Frontal cortex (tissue), 4 donors: Measurements from ENCODE around the gene COL7A1. TPM values are rescaled to one million over a fixed set of nuclear protein-coding genes. Genes with fewer than 3 reads are reported as not detected.
"Not testable (repeated sequence)": the region's sequence is repeated elsewhere in the genome, so short reads cannot be mapped to it uniquely, and the experiment has no call there.

Source experiments
- DNase-seq, 2 donors: peaks; one replicate each; pipeline ENCODE4 v3.0.0; 2012; ENCODE audit warnings: low spot score in 2 of 2
- FAIRE-seq: peaks from 2 replicates; lab custom pipeline; 2012; peaks lifted over from hg19 to GRCh38; lab: Jason Lieb, UNC
- total RNA-seq: library from RNA; depleted of rRNA; stranded (reverse); fragments of >200 nt; gene quantifications from one replicate; pipeline ENCODE4 v1.2.3, GENCODE V29; 2014
- donor health status: control.
- donor health status: control.
- donor health status: control.

Gene COL7A1
- total RNA-seq, 1 donor from 2014 or later: 1.2 TPM

GRCh38 chr3:48552111-48552951, 42.8 kb downstream of the COL7A1 start:
- no peak for FAIRE-seq
- DNase-seq: no peak

- not testable (repeated sequence) for FAIRE-seq, DNase-seq
Measured at GRCh38 chr3:48551651-48552050, 43.5 kb downstream of the COL7A1 start.

GRCh38 chr3:48548729-48549705, 46.1 kb downstream of the COL7A1 start:
- FAIRE-seq (no peak), DNase-seq (peak; percentile 49 to 75)

GRCh38 chr3:48548126-48548525, 47.0 kb downstream of the COL7A1 start:
- DNase-seq (no peak), FAIRE-seq (no peak)

- FAIRE-seq (no peak), DNase-seq (no peak)
Measured at GRCh38 chr3:48546203-48546829, 48.8 kb downstream of the COL7A1 start.

GRCh38 chr3:48544141-48544540, 51.0 kb downstream of the COL7A1 start:
- FAIRE-seq: no peak
- DNase-seq: no peak

- DNase-seq (no peak), FAIRE-seq (no peak)
Measured at GRCh38 chr3:48543271-48543866, 51.8 kb downstream of the COL7A1 start.

GRCh38 chr3:48538451-48538850, 56.7 kb downstream of the COL7A1 start:
- DNase-seq: no peak
- FAIRE-seq: no peak

- DNase-seq (no peak), FAIRE-seq (no peak)
Measured at GRCh38 chr3:48536785-48537184, 58.3 kb downstream of the COL7A1 start.

- no peak for DNase-seq
- no peak for FAIRE-seq
Measured at GRCh38 chr3:48536116-48536515, 59.0 kb downstream of the COL7A1 start.

- FAIRE-seq (no peak), DNase-seq (no peak)
Measured at GRCh38 chr3:48535578-48535977, 59.6 kb downstream of the COL7A1 start.

- no peak for DNase-seq
- no peak for FAIRE-seq
Measured at GRCh38 chr3:48532977-48533337, 62.2 kb downstream of the COL7A1 start.

- DNase-seq: peak in 1 of 2 donors; percentile 32
- FAIRE-seq: peak; percentile 94
Measured at GRCh38 chr3:48532271-48532976, 62.7 kb downstream of the COL7A1 start.

- not testable (repeated sequence) for FAIRE-seq, DNase-seq
Measured at GRCh38 chr3:48530701-48531100, 64.4 kb downstream of the COL7A1 start.

GRCh38 chr3:48528754-48529153, 66.4 kb downstream of the COL7A1 start:
- FAIRE-seq (no peak), DNase-seq (no peak)

GRCh38 chr3:48528048-48528447, 67.1 kb downstream of the COL7A1 start:
- no peak for DNase-seq
- FAIRE-seq: no peak

- FAIRE-seq: no peak
Measured at GRCh38 chr3:48524970-48525369, 70.2 kb downstream of the COL7A1 start.

GRCh38 chr3:48521635-48522034, 73.5 kb downstream of the COL7A1 start:
- no peak for FAIRE-seq

More at GRCh38 chr3:48524970-48525369, 70.2 kb downstream of the COL7A1 start:
- no peak for DNase-seq

GRCh38 chr3:48519277-48519643, 75.9 kb downstream of the COL7A1 start:
- DNase-seq (no peak), FAIRE-seq (no peak)

More at GRCh38 chr3:48521635-48522034, 73.5 kb downstream of the COL7A1 start:
- no peak for DNase-seq
